Mesenchymal stem cell (in vitro differentiated cells and primary cell): ENCODE measurements around the gene COL23A1.

Experiments used
- DNase-seq: peaks from one replicate; pipeline ENCODE4 v3.0.0-alpha.2; 2013
- H2AFZ ChIP-seq: one replicate; pipeline ENCODE4 v1.6.1; 2013; ENCODE audit warnings: low read depth, mild to moderate bottlenecking, control low read depth, inconsistent platforms, low read length, moderate library complexity
- H2AK5ac ChIP-seq: 2 replicates; pipeline ENCODE4 v1.6.1; 2013; ENCODE audit warnings: low read length, moderate library complexity, mild to moderate bottlenecking, inconsistent platforms; ENCODE audit not compliant: severe bottlenecking
- H2BK120ac ChIP-seq: one replicate; pipeline ENCODE4 v1.6.1; 2013; ENCODE audit warnings: low read depth, mild to moderate bottlenecking, inconsistent platforms, low read length, moderate library complexity
- H2BK12ac ChIP-seq, 2 experiments: one replicate each; pipeline ENCODE4 v1.6.1; 2013; ENCODE audit warnings: inconsistent platforms in 2 of 2, low read length in 2 of 2, mild to moderate bottlenecking in 2 of 2, moderate library complexity in 2 of 2, control low read depth in 1 of 2
- H2BK15ac ChIP-seq: one replicate; pipeline ENCODE4 v1.6.1; 2013; ENCODE audit warnings: mild to moderate bottlenecking, low read depth, inconsistent platforms; ENCODE audit not compliant: poor library complexity, severe bottlenecking
- H2BK5ac ChIP-seq: 2 replicates; pipeline ENCODE4 v1.6.1; 2013; ENCODE audit warnings: low read depth, mild to moderate bottlenecking, low read length, control low read depth, inconsistent platforms; ENCODE audit not compliant: poor library complexity, severe bottlenecking
- H3K14ac ChIP-seq, 2 experiments: one replicate each; pipeline ENCODE4 v1.6.1; 2013; ENCODE audit warnings: inconsistent platforms in 2 of 2, low read length in 2 of 2, control low read depth in 1 of 2, mild to moderate bottlenecking in 1 of 2, moderate library complexity in 1 of 2
- H3K18ac ChIP-seq, 2 experiments: one replicate each; pipeline ENCODE4 v1.6.1; 2013; ENCODE audit warnings: inconsistent platforms in 2 of 2, low read length in 2 of 2, control low read depth in 1 of 2, low read depth in 1 of 2, mild to moderate bottlenecking in 1 of 2
- H3K23ac ChIP-seq, 2 experiments: one replicate each; pipeline ENCODE4 v1.6.1; 2013; ENCODE audit warnings: inconsistent platforms in 2 of 2, low read length in 2 of 2, mild to moderate bottlenecking in 2 of 2, moderate library complexity in 2 of 2, control low read depth in 1 of 2
- H3K27ac ChIP-seq: 2 replicates; pipeline ENCODE4 v1.5.1; 2013; ENCODE audit warnings: mild to moderate bottlenecking, moderate library complexity, low read length, control low read depth, inconsistent platforms; ENCODE audit not compliant: poor library complexity, severe bottlenecking
- H3K27me3 ChIP-seq, 2 experiments: 2 replicates each; pipeline versions ENCODE4 v1.6.1 to v1.7.0; 2013; ENCODE audit warnings: low read length in 2 of 2, mild to moderate bottlenecking in 2 of 2, moderate library complexity in 2 of 2, control low read depth in 1 of 2, inconsistent platforms in 1 of 2; ENCODE audit not compliant: control insufficient read depth in 1 of 2, insufficient read depth in 1 of 2
- H3K36me3 ChIP-seq, 2 experiments: 2 replicates each; pipeline versions ENCODE4 v1.6.1 to v1.7.0; 2013; ENCODE audit warnings: low read length in 2 of 2, control low read depth in 1 of 2, inconsistent platforms in 1 of 2, low read depth in 1 of 2, mild to moderate bottlenecking in 1 of 2; ENCODE audit not compliant: insufficient read depth in 2 of 2, control insufficient read depth in 1 of 2
- H3K4ac ChIP-seq, 2 experiments: one replicate each; pipeline ENCODE4 v1.6.1; 2013; ENCODE audit warnings: inconsistent platforms in 2 of 2, low read length in 2 of 2, mild to moderate bottlenecking in 2 of 2, moderate library complexity in 2 of 2, control low read depth in 1 of 2, low read depth in 1 of 2
- H3K4me1 ChIP-seq: 2 replicates; pipeline ENCODE4 v1.6.1; 2013; ENCODE audit warnings: low read depth, low read length, control low read depth; ENCODE audit not compliant: control insufficient read depth, insufficient read depth
- H3K4me2 ChIP-seq: 2 replicates; pipeline ENCODE4 v1.6.1; 2013; ENCODE audit warnings: low read length, mild to moderate bottlenecking, inconsistent platforms; ENCODE audit not compliant: poor library complexity, severe bottlenecking
- H3K4me3 ChIP-seq, 2 experiments: 2 replicates each; pipeline versions ENCODE4 v1.5.1 to v1.7.0; 2013; ENCODE audit warnings: low read length in 2 of 2, mild to moderate bottlenecking in 2 of 2, control low read depth in 1 of 2, low read depth in 1 of 2; ENCODE audit not compliant: insufficient read depth in 1 of 2
- H3K79me1 ChIP-seq: replicated peaks from 2 replicates; pipeline ENCODE4 v1.6.1; 2013; ENCODE audit warnings: mild to moderate bottlenecking, control low read depth, low read length, inconsistent platforms; ENCODE audit not compliant: poor library complexity, severe bottlenecking
- H3K9ac ChIP-seq: 2 replicates; pipeline ENCODE4 v1.7.0; 2013; ENCODE audit warnings: mild to moderate bottlenecking, low read length, moderate library complexity
- H3K9me3 ChIP-seq: 2 replicates; pipeline ENCODE4 v1.7.0; 2013; ENCODE audit warnings: mild to moderate bottlenecking, low read length; ENCODE audit not compliant: control insufficient read depth
- H4K8ac ChIP-seq: one replicate; pipeline ENCODE4 v1.6.1; 2013; ENCODE audit warnings: inconsistent platforms, mild to moderate bottlenecking, low read length, moderate library complexity
- H4K91ac ChIP-seq: one replicate; pipeline ENCODE4 v1.6.1; 2013; ENCODE audit warnings: mild to moderate bottlenecking, low read length, inconsistent platforms
- WGBS: methylation state at CpG from one replicate; pipeline ENCODE4 v1.1.7; 2013; ENCODE audit warnings: mixed read lengths; 5-methylcytosine and 5-hydroxymethylcytosine counted together

COL23A1 gene

GRCh38 chr5:178553517-178553916, 36.7 kb downstream of the COL23A1 start:
- H3K4me2 ChIP-seq = no peak overlapping the region
- no peak overlapping the region for H2AFZ ChIP-seq
- WGBS = 83% methylated on average over 13 of the region's 13 CpGs
- no peaks in the 10 kb centered on the region for H3K36me3 ChIP-seq
- no peak overlapping the region for H3K9ac ChIP-seq
- no peak overlapping the region for H4K91ac ChIP-seq
- H3K27me3 ChIP-seq = peaks cover 0 to 26% of the 10 kb centered on the region in 2 experiments
- H2BK15ac ChIP-seq = no peak overlapping the region
- no peak overlapping the region for H4K8ac ChIP-seq
- H3K23ac ChIP-seq = no peak overlapping the region
- H2AK5ac ChIP-seq = no peak overlapping the region
- no peak overlapping the region for H2BK5ac ChIP-seq
- no peak overlapping the region for H3K14ac ChIP-seq
- no peak overlapping the region for H3K4ac ChIP-seq
- H2BK12ac ChIP-seq = no peak overlapping the region
- no peak overlapping the region for H3K27ac ChIP-seq
- H3K4me1 ChIP-seq = no peaks in the 10 kb centered on the region
- no peak overlapping the region for H2BK120ac ChIP-seq
- H3K18ac ChIP-seq = no peak overlapping the region
- H3K79me1 ChIP-seq = no peaks in the 10 kb centered on the region
- H3K4me3 ChIP-seq = no peak overlapping the region
- no peak for DNase-seq
- no peaks in the 10 kb centered on the region for H3K9me3 ChIP-seq

- H4K91ac ChIP-seq = no peak overlapping the region
- H3K27ac ChIP-seq = no peak overlapping the region
- no peak overlapping the region for H2BK5ac ChIP-seq
- no peak overlapping the region for H2BK15ac ChIP-seq
- no peak for DNase-seq
- H2AK5ac ChIP-seq = no peak overlapping the region
- H2BK12ac ChIP-seq = no peak overlapping the region
- no peak overlapping the region for H3K18ac ChIP-seq
- 85% methylated on average over 7 of the region's 7 CpGs for WGBS
- no peak overlapping the region for H2BK120ac ChIP-seq
- H3K9me3 ChIP-seq = no peaks in the 10 kb centered on the region
- H2AFZ ChIP-seq = no peak overlapping the region
- no peak overlapping the region for H3K14ac ChIP-seq
- no peak overlapping the region for H4K8ac ChIP-seq
- no peak overlapping the region for H3K23ac ChIP-seq
- H3K4me2 ChIP-seq = no peak overlapping the region
- no peak overlapping the region for H3K4me3 ChIP-seq
- no peak overlapping the region for H3K9ac ChIP-seq
- H3K4me1 ChIP-seq = no peaks in the 10 kb centered on the region
- no peaks in the 10 kb centered on the region for H3K36me3 ChIP-seq
- H3K4ac ChIP-seq = no peak overlapping the region
- no peaks in the 10 kb centered on the region for H3K79me1 ChIP-seq
- peaks cover 0 to 29% of the 10 kb centered on the region in 2 experiments for H3K27me3 ChIP-seq
Measured at GRCh38 chr5:178551468-178551867, 38.7 kb downstream of the COL23A1 start.

DNA sequence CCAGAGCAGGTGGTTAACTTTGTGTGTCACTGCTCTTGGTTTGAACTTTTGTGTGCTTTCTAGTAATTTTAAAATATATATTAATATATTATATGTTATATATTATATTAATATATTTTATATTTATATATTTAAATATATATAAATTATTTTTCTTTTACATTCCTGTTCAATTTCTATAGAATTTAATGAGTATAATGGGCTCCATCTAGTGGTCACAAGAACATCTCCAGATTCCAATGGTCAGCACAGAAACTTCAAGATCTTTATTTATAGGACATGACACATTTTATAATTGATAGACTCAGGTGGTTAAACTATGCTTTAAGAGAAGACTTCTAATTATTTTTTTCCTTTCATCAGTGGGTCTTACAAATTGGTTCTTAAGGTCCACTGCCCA, 39.1 kb downstream of the COL23A1 start:
- H3K4me3 ChIP-seq = no peak overlapping the region
- no peak overlapping the region for H2BK5ac ChIP-seq
- H4K91ac ChIP-seq = no peak overlapping the region
- no peak overlapping the region for H2BK120ac ChIP-seq
- no peak overlapping the region for H3K9ac ChIP-seq
- H3K23ac ChIP-seq = no peak overlapping the region
- H3K4ac ChIP-seq = no peak overlapping the region
- no peaks in the 10 kb centered on the region for H3K9me3 ChIP-seq
- no peaks in the 10 kb centered on the region for H3K4me1 ChIP-seq
- H2BK15ac ChIP-seq = no peak overlapping the region
- no peak overlapping the region for H3K18ac ChIP-seq
- no peak overlapping the region for H2AK5ac ChIP-seq
- no peaks in the 10 kb centered on the region for H3K36me3 ChIP-seq
- H2AFZ ChIP-seq = no peak overlapping the region
- no peak overlapping the region for H3K27ac ChIP-seq
- no peak overlapping the region for H4K8ac ChIP-seq
- H3K14ac ChIP-seq = no peak overlapping the region
- H2BK12ac ChIP-seq = no peak overlapping the region
- H3K27me3 ChIP-seq = peaks cover 0 to 29% of the 10 kb centered on the region in 2 experiments
- H3K4me2 ChIP-seq = no peak overlapping the region
- DNase-seq = peak; percentile 23
- H3K79me1 ChIP-seq = no peaks in the 10 kb centered on the region

GRCh38 chr5:178548746-178549145, 41.4 kb downstream of the COL23A1 start:
- no peaks in the 10 kb centered on the region for H3K79me1 ChIP-seq
- no peak overlapping the region for H3K4me3 ChIP-seq

More at GRCh38 chr5:178548746-178549145, 41.4 kb downstream of the COL23A1 start:
- Histone ChIP-seq H4K8ac (no peak overlapping the region), H3K9me3 (no peaks in the 10 kb centered on the region), H3K27ac (no peak overlapping the region), H2AK5ac (no peak overlapping the region), H3K4ac (no peak overlapping the region), H4K91ac (no peak overlapping the region), H3K9ac (no peak overlapping the region), H2BK15ac (no peak overlapping the region), H2BK12ac (no peak overlapping the region), H3K18ac (no peak overlapping the region), H3K14ac (no peak overlapping the region), H3K23ac (no peak overlapping the region), H3K27me3 (peaks cover 0 to 29% of the 10 kb centered on the region in 2 experiments), H3K4me1 (no peaks in the 10 kb centered on the region), H2AFZ (no peak overlapping the region), H2BK5ac (no peak overlapping the region), H3K4me2 (no peak overlapping the region), H2BK120ac (no peak overlapping the region), H3K36me3 (no peaks in the 10 kb centered on the region)
- DNase-seq = no peak
- 53% methylated on average over 9 of the region's 9 CpGs for WGBS
